Activated B cell treated with CpG ODN at 0.5 μM for 24 hours (primary cell): Measurements from ENCODE around the gene MREG. TPM values are rescaled to one million over a fixed set of nuclear protein-coding genes. Genes with fewer than 3 reads are reported as not detected.

Experiments used
- ATAC-seq: fragments of 200-7000 bp; cut with Tn5 transposase; one replicate; pipeline ENCODE4 v1.10.0; 2021; ENCODE audit warnings: low read depth, mild to moderate bottlenecking, moderate library complexity
- CTCF ChIA-PET: fragments of 350-600 bp; sonication (Branson Sonifier 250); formaldehyde crosslinking; loops from one replicate; lab custom pipeline; 2021; ENCODE audit warnings: antibody characterized with exemption; lab: Charles Lee
- POLR2A ChIA-PET: fragments of 350-600 bp; sonication (Branson Sonifier 250); formaldehyde crosslinking; loops from one replicate; lab custom pipeline; 2021; ENCODE audit warnings: antibody characterized with exemption; lab: Charles Lee
- DNase-seq: peaks from one replicate; pipeline ENCODE4 v3.0.0; 2022
- H3K27ac Mint-ChIP-seq: one replicate; pipeline ENCODE4 v1.8.0; 2020; ENCODE audit warnings: mixed read lengths
- H3K27me3 Mint-ChIP-seq: one replicate; pipeline ENCODE4 v1.8.0; 2021; ENCODE audit warnings: mixed read lengths
- H3K36me3 Mint-ChIP-seq: one replicate; pipeline ENCODE4 v1.8.0; 2021; ENCODE audit warnings: low read depth, mixed read lengths
- H3K4me1 Mint-ChIP-seq: one replicate; pipeline ENCODE4 v1.8.0; 2021; ENCODE audit warnings: mixed read lengths
- H3K4me3 Mint-ChIP-seq: one replicate; pipeline ENCODE4 v1.8.0; 2020; ENCODE audit warnings: mild to moderate bottlenecking, mixed read lengths
- H3K9me3 Mint-ChIP-seq: one replicate; pipeline ENCODE4 v1.8.0; 2020; ENCODE audit warnings: mixed read lengths
- intact Hi-C: fragments of 100-400 bp; cut with micrococcal nuclease; formaldehyde crosslinking; loops from one replicate; pipeline ENCODE4 v1.15.1; 2024
- total RNA-seq: library from RNA; stranded (reverse); gene quantifications from 2 replicates; pipeline ENCODE4 v1.2.3, GENCODE V29; 2022
- TF ChIP-seq, protein P1 (sequence below): fragments of 200-600 bp; IDR thresholded peaks from one replicate; pipeline ENCODE4 v1.8.0; 2022; ENCODE audit warnings: antibody characterized with exemption, mild to moderate bottlenecking

Gene MREG
- total RNA-seq, 1 donor from 2014 or later, result 16.6 TPM

DNA sequence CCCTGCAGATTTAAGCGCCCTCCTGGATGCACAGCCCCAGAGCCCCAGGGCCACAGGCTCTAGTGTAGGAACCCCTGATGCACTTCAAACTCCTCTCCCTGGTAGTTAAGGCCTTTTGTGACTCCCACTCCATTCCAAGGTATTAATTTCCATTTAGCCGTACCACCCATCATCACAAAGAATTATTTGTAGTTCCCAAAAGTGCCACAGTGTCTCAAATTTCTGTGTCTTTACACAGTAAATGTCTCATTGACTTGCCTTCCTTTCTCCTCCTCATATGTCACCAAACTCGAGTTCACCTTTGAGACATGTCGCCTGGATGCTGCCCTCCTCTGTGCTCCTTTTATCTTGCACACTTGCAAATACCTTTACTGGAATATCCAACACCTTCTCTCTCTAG, 42.3 kb upstream of the MREG start:
- POLR2A ChIA-PET, result no interaction called here
- Mint-ChIP-seq H3K9me3 (no peaks in the 10 kb centered on the region), H3K4me3 (no peak overlapping the region), H3K27ac (no peak overlapping the region), H3K4me1 (peaks cover 29% of the 10 kb centered on the region), H3K27me3 (no peaks in the 10 kb centered on the region), H3K36me3 (peaks cover 1% of the 10 kb centered on the region)
- TF ChIP-seq, protein P1, sequence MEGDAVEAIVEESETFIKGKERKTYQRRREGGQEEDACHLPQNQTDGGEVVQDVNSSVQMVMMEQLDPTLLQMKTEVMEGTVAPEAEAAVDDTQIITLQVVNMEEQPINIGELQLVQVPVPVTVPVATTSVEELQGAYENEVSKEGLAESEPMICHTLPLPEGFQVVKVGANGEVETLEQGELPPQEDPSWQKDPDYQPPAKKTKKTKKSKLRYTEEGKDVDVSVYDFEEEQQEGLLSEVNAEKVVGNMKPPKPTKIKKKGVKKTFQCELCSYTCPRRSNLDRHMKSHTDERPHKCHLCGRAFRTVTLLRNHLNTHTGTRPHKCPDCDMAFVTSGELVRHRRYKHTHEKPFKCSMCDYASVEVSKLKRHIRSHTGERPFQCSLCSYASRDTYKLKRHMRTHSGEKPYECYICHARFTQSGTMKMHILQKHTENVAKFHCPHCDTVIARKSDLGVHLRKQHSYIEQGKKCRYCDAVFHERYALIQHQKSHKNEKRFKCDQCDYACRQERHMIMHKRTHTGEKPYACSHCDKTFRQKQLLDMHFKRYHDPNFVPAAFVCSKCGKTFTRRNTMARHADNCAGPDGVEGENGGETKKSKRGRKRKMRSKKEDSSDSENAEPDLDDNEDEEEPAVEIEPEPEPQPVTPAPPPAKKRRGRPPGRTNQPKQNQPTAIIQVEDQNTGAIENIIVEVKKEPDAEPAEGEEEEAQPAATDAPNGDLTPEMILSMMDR, result no peak
- no peak for ATAC-seq
- DNase-seq, result no peak
- CTCF ChIA-PET, result no interaction called here
- intact Hi-C loops, result loop anchor here (2.0 to 5.0 kb wide), 2 partner anchors 53 to 357 kb away; partner anchors contain the start of genes SMARCAL1 and XRCC5

DNA sequence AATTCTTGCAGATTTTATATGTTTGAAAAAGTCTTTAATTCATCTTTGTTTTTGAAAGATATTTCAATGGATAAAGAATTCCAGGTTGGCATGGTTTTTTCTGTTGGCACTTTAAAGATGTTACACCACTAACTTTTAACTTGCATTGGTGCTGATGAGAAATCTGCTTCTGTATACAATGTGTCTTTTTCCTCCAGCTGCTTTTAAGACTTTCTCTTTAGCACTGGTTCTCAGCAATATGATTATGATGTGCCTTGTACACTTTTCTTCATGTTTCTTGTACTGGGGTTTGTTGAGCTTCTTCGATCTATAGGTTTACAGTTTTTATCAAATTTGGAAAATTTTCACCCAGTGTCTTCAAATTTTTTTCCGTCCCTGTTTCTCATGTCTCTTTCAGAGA, 39.1 kb upstream of the MREG start:
- Mint-ChIP-seq H3K4me3 (no peak overlapping the region), H3K36me3 (peaks cover 12% of the 10 kb centered on the region), H3K4me1 (peaks cover 8% of the 10 kb centered on the region), H3K9me3 (no peaks in the 10 kb centered on the region), H3K27me3 (no peaks in the 10 kb centered on the region), H3K27ac (no peak overlapping the region)
- ChIA-PET POLR2A (interaction anchor here (0.5 kb wide), 1 partner anchor 151 kb away, joined by 3 read pairs; no protein-coding TSS in a partner anchor), CTCF (interaction anchor here (1.4 kb wide), 1 partner anchor 19 kb away, joined by 3 read pairs; no protein-coding TSS in a partner anchor)
- ATAC-seq (no peak), DNase-seq (no peak)
- intact Hi-C loops, result no loop called here
- TF ChIP-seq, protein P1, result no peak

DNA sequence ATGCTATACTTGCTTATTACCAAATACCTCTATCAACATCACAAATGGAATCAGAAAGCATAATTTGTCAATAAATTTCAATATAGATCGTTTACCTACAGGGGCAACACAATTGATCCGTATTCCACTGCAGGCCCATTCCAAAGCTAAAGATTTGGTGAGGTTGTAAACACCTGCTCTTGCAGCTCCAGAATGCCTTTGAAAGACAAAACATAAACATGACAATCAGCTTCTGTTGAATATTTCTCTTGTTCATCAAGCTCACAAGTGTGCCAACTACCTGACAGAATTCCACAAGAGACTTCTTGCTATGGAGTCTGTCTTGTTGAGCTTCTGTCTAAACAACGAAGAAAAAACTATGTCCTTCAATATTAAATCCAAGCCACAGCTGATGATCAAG, 38.0 kb upstream of the MREG start:
- no peak overlapping the region for H3K4me3 Mint-ChIP-seq

DNA sequence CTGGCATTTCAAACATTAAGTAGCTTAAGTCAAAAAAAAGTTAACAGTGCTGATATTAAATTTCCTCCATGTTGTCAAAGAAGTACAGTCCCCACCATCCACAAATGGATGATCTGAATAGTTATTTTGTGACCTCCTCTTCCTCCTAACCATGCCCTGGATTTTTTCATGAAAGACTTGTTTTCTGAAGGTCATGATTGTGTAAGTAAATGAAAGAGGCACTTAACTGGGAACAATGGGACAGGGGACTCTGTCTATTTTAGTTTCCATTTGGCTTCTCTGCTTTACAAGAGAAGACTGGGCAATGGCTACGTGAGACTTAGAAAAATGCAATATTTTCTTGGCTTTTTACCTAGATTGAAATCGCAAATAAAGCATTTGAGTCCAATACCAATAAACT, 36.1 kb upstream of the MREG start:
- H3K4me1 Mint-ChIP-seq, result no peaks in the 10 kb centered on the region
- intact Hi-C loops, result no loop called here
- DNase-seq, result no peak
- peaks cover 23% of the 10 kb centered on the region for H3K36me3 Mint-ChIP-seq
- CTCF ChIA-PET, result no interaction called here
- POLR2A ChIA-PET, result interaction anchor here (0.7 kb wide), 1 partner anchor 69 kb away, joined by 3 read pairs; no protein-coding TSS in a partner anchor
- H3K27me3 Mint-ChIP-seq, result no peaks in the 10 kb centered on the region
- no peak overlapping the region for H3K4me3 Mint-ChIP-seq
- no peaks in the 10 kb centered on the region for H3K9me3 Mint-ChIP-seq
- TF ChIP-seq, protein P1, result no peak
- ATAC-seq, result no peak
- H3K27ac Mint-ChIP-seq, result no peak overlapping the region

More for the DNA sequence above, 38.0 kb upstream of the MREG start:
- ATAC-seq (no peak), DNase-seq (no peak)
- Mint-ChIP-seq H3K4me1 (no peaks in the 10 kb centered on the region), H3K27ac (no peak overlapping the region), H3K36me3 (peaks cover 12% of the 10 kb centered on the region), H3K27me3 (no peaks in the 10 kb centered on the region), H3K9me3 (no peaks in the 10 kb centered on the region)
- intact Hi-C loops, result no loop called here
- TF ChIP-seq, protein P1, result no peak
- CTCF ChIA-PET, result interaction anchor here (1.4 kb wide), 1 partner anchor 18 kb away, joined by 3 read pairs; no protein-coding TSS in a partner anchor
- POLR2A ChIA-PET, result no interaction called here

DNA sequence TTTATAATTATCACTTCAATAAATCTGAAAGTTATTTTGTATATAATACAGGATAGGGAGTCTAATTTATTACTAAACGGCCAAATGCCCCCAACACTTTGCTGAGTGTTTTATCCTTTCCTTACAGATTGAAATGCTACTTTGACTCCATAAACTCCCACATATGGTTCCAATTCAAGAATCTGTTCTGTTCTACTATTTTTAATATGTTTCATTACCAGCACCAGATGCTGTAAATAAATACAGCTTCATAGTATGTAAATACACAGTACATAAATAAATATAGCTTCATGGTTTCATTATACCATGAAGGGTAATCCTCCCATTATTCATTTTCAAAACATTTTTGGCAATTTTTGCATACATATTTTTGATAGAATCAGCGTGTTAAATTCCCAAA, 34.0 kb upstream of the MREG start:
- TF ChIP-seq, protein P1, result no peak
- ATAC-seq (no peak), DNase-seq (no peak)
- ChIA-PET POLR2A (no interaction called here), CTCF (no interaction called here)
- intact Hi-C loops, result no loop called here
- H3K9me3 Mint-ChIP-seq, result no peaks in the 10 kb centered on the region
- no peaks in the 10 kb centered on the region for H3K27me3 Mint-ChIP-seq
- no peak overlapping the region for H3K4me3 Mint-ChIP-seq
- no peak overlapping the region for H3K27ac Mint-ChIP-seq
- peaks cover 34% of the 10 kb centered on the region for H3K36me3 Mint-ChIP-seq
- no peaks in the 10 kb centered on the region for H3K4me1 Mint-ChIP-seq
